ENCODE results near the gene ANKRD55.

The ANKRD55 gene

DNA sequence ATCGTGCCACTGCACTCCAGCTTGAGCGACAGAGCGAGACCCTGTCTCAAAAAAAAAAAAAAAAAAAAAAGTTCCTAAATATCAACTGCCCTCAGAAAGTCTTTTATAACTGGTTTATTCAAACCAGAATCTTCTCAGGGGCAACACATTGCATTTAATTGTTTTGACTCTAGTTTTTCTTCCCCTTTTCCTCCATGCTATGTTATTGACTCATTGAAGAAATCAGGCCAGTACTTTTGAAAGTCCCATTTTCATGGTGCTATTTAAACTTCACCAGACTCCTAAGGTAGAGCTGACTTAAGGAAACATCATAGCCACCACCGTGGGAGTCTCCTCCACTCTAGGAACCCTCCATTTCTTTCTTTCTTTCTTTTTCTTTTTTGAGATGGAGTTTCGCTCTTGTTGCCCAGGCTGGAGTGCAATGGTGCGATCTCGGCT lies 155.3 kb downstream of the ANKRD55 start:
- Mint-ChIP-seq H3K4me3 (no peak overlapping the region), H3K27ac (no peak overlapping the region), H3K27me3 (no peaks in the 10 kb centered on the region), H3K9me3 (no peaks in the 10 kb centered on the region), H3K36me3 (ENCODE audit: low read depth) (no peaks in the 10 kb centered on the region), H3K4me1 (peaks cover 40% of the 10 kb centered on the region)
- DNase-seq (no peak), ATAC-seq (no peak)

DNA sequence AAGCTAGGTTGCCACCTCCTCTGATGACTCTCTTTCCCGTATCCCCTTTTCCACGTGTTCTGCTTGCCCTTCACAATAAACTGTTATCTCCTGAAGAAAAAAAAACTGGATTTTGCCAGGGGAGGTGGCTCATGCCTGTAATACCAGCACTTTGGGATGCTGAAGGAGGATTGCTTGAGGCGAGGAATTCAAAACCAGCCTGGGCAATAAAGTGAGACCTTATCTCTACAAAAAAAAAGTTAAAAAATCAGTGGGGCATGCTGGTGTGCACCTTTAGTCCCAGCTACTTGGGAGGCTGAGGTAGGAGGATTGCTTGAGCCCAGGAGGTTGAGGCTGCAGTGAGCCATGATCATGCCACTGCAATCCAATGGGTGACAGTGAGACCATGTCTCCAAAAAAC lies 156.6 kb downstream of the ANKRD55 start:
- Mint-ChIP-seq H3K36me3 (ENCODE audit: low read depth) (no peaks in the 10 kb centered on the region), H3K27ac (no peak overlapping the region), H3K4me1 (peaks cover 39% of the 10 kb centered on the region), H3K4me3 (no peak overlapping the region), H3K27me3 (no peaks in the 10 kb centered on the region), H3K9me3 (no peaks in the 10 kb centered on the region)
- ATAC-seq (no peak), DNase-seq (no peak)

DNA sequence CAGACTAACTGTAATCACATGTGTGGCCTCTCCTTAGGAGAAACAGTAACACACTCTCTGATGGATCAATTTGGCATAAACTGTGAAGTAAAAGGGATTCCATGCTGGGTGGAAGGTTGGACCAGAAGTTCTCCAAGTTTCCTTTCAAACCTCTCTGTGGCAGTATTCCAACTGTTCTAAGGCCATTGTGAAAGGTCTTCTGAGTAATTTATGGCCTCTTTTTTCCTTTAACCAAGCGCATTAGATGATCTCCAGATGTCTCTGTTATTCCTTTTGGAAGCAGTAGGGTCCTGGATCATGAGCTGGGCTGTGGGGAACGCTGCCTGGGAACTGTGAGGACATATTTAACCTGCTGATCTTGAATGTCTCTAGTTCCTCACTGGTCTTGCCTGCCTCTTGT lies 157.8 kb downstream of the ANKRD55 start:
- Mint-ChIP-seq H3K4me1 (peaks cover 40% of the 10 kb centered on the region), H3K36me3 (ENCODE audit: low read depth) (no peaks in the 10 kb centered on the region), H3K4me3 (no peak overlapping the region), H3K27me3 (no peaks in the 10 kb centered on the region), H3K9me3 (no peaks in the 10 kb centered on the region), H3K27ac (no peak overlapping the region)
- ATAC-seq, result no peak
- DNase-seq, result no peak

DNA sequence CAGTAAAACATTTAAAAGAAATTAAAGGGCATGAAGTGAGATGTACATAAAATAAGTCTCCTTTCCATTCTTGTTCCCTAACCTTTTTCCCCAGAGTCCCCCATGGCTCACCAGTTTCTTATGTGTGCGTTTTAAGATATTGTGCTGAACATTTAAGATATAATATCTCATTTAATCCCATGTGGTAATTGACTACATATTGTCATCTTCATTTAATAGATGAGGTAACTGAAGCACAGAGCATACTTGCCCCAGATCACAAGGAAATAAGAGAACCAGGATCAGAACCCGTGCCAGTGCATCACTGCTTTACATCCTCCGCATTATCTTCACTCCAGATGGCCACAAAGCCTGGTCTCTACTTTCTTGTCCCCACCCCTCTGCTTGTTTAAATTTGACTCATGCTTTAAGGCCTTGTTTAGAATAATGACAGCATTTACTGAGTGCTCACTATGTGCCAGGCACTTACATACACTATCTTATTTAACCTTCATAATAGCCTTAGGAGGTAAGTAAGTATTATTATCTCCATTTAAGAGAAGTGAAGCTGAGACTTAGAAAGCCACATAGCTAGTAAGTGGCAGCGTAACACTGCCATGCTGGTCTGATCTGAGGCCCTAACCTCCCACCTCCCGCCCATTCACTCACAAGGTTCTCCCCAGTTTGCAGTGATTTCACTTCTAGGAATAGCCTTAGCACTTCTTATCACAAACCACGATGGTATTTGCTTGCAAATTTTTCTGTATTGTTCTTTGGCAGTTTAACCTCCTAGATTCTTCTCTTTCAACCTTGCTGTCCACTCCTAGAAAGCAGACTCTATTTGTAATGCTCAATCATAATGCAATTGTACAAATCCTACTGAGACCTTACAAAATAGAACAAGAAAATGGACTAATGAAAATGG lies 160.0 kb downstream of the ANKRD55 start:
- H3K36me3 Mint-ChIP-seq (ENCODE audit: low read depth), result no peaks in the 10 kb centered on the region
- H3K27me3 Mint-ChIP-seq, result no peaks in the 10 kb centered on the region
- DNase-seq, result no peak
- H3K9me3 Mint-ChIP-seq, result no peaks in the 10 kb centered on the region
- H3K4me3 Mint-ChIP-seq, result no peak overlapping the region
- H3K4me1 Mint-ChIP-seq, result peaks cover 53% of the 10 kb centered on the region
- no peak overlapping the region for H3K27ac Mint-ChIP-seq
- no peak for ATAC-seq

DNA sequence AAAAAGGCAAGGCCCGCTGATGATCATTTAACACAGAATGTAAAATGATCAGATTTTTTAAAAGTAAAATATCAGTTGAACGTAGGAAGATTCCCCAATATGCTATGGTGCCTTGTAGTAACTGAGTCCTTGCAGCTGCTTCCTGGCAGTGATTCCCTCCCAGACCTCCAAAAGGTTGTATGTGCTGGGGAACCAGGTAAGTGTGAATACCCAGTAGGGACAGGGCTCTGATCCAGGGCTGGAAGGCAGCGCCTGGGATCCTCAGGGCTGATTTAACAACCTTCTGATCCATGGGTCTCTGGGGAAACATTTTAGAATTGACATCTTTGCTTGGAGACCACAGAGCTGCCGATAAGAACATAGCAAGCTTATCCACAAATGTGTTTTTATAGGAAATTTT lies 161.7 kb downstream of the ANKRD55 start:
- ATAC-seq (no peak), DNase-seq (no peak)
- no peak overlapping the region for H3K4me3 Mint-ChIP-seq
- H3K36me3 Mint-ChIP-seq (ENCODE audit: low read depth), result no peaks in the 10 kb centered on the region
- H3K4me1 Mint-ChIP-seq, result peaks cover 52% of the 10 kb centered on the region
- no peak overlapping the region for H3K27ac Mint-ChIP-seq
- no peaks in the 10 kb centered on the region for H3K9me3 Mint-ChIP-seq
- H3K27me3 Mint-ChIP-seq, result no peaks in the 10 kb centered on the region

DNA sequence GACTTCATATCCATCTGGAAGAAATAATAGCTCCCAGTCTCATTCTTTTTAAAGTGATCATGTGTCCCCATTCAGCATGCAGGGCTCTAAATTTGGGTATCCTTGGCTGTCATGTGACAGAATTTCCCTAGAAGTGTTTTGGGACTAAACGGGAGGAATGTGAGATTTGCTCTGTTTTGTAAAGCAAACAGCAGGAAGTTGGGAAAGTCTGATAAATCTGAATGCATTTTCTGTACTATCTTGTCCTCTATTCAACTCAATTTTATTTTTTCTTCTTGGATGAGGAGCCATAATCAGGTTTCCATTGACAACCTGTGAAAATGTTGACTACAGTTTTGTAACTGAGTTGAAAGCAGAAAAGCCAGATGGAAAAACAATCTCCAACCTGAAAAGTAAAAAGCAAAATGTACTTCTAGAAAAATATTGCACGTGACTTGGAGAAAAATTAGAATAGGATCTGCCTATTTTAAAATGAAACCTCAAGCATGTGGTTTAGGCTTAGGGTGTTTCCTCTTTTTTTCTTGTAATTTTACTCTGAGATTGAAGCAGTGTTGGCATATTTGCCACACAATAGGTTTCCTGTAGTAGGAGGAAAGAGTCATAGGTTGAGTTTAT lies 162.2 kb downstream of the ANKRD55 start:
- Mint-ChIP-seq H3K4me3 (no peak overlapping the region), H3K36me3 (ENCODE audit: low read depth) (no peaks in the 10 kb centered on the region), H3K4me1 (peaks cover 52% of the 10 kb centered on the region), H3K9me3 (no peaks in the 10 kb centered on the region), H3K27ac (no peak overlapping the region), H3K27me3 (no peaks in the 10 kb centered on the region)
- ATAC-seq, result no peak
- DNase-seq, result no peak

DNA sequence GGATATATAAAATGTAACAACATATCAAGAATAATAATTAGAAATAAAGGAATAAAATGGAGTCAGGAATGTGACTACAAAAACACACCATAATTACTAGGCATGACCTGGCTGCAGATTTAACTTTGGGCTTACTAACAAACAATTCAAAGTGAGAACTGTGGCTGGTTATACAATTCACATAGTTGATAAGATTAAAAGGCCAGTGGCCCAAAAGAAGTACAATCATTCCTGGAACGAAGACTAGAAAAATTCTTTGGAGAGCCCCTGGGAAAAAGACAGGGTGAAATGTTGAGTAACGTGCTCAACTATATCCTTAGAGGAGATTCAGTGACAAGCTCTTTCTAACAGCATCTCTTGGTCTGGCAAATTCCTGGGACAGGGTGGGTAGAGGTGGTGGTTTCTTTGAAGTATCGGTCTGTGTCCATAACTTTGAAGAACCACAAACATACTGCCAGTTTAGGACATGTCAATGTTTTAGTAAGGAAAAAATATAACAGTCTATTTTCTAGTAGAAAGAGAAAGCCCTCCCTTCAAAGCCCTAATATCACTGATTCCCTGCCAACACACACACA lies 163.4 kb downstream of the ANKRD55 start:
- Mint-ChIP-seq H3K27me3 (no peaks in the 10 kb centered on the region), H3K36me3 (ENCODE audit: low read depth) (no peaks in the 10 kb centered on the region), H3K9me3 (no peaks in the 10 kb centered on the region), H3K4me1 (peaks cover 61% of the 10 kb centered on the region), H3K27ac (no peak overlapping the region), H3K4me3 (no peak overlapping the region)
- no peak for ATAC-seq
- no peak for DNase-seq

DNA sequence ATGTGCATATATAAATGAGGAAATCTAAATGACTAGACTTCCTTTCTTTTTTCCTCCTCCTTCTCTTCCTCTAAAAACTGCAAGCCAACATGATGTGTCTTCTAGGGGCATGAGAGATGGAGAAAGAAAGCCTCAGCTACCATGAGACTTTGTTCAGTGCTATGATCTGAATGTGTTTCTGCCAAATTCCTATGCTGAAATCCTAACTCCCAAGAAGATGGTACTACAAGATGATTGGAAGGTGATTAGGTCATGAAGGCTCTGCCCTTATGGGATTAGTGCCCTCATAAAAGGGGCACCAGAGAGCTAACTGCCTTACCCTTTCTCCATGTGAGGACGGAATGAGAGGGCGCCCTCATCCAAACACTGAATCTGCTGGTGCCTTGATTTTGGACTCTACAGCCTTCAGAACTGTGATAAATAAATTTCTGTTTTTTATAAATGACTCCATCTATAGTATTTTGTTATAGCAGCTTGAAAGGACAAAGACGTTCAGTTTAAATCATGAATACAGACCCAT lies 166.1 kb downstream of the ANKRD55 start:
- no peak for DNase-seq
- Mint-ChIP-seq H3K9me3 (no peaks in the 10 kb centered on the region), H3K27ac (no peak overlapping the region), H3K4me1 (peaks cover 59% of the 10 kb centered on the region), H3K27me3 (no peaks in the 10 kb centered on the region), H3K4me3 (no peak overlapping the region), H3K36me3 (ENCODE audit: low read depth) (no peaks in the 10 kb centered on the region)
- no peak for ATAC-seq

DNA sequence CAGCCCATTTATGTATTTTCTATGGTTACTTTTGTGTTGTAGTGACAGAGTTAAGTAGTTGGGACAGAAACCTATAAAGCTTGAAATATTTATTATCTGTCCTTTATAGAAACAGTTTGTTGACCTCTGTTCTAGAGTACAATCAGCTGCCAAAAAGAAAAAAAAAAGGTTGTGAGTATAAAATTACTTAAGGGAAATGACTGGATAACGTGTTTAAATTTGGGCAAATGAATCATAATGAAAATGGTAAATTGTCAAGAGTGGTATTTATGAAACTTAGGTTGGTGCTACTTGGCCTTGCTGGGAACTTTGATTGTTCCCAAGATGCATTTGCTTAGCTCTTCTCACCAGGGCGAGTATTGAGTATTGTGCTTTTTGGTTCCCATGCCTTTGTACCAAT lies 168.1 kb downstream of the ANKRD55 start:
- DNase-seq, result no peak
- Mint-ChIP-seq H3K4me3 (no peak overlapping the region), H3K27me3 (no peaks in the 10 kb centered on the region), H3K27ac (no peak overlapping the region), H3K36me3 (ENCODE audit: low read depth) (no peaks in the 10 kb centered on the region), H3K4me1 (peaks cover 51% of the 10 kb centered on the region), H3K9me3 (no peaks in the 10 kb centered on the region)
- no peak for ATAC-seq

DNA sequence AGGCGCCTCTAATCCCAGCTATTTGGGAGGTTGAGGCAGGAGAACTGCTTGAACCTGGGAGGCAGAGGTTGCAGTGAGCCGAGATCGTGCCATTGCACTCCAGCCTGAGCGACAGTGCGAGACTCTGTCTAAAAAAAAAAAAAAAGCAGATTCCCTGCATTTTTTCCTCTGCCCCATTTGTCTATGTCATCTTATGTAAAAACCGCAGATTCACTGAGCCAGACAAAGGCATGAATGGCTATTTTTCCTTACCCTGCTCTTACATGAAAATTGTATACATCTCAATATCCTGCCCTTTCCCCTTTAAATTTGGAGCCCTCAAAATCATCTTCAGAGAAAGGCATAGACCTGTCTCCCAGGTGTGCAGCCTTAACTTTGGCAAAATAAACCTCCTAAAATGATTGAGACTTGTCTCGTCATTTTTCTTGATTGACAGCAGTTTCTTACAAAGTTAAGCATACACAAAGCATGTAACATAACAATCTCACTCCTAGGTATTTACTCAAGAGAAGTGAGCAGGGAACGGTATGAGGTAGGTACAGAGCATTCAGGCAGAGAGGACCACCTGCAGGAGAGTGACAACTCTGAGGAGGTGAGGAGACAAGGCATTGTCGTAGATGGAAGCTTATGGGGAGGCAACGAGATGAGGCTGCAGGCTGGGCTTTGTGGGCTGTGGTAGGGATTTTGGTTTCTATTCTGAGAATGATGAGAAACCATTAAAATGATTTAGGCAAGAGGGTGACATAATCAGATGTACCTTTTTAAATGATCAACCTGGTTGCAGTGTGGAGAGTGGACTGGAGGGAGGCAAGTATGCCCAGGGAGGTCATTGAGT lies 172.6 kb downstream of the ANKRD55 start:
- H3K4me1 Mint-ChIP-seq, result peaks cover 74% of the 10 kb centered on the region
- peaks cover under 1% of the 10 kb centered on the region for H3K9me3 Mint-ChIP-seq
- H3K4me3 Mint-ChIP-seq, result peak overlapping the region; percentile 7
- ATAC-seq (peak; percentile 38), DNase-seq (peak; percentile 47)
- peaks cover 2% of the 10 kb centered on the region for H3K27me3 Mint-ChIP-seq
- peaks cover 1% of the 10 kb centered on the region for H3K36me3 Mint-ChIP-seq (ENCODE audit: low read depth)
- peak overlapping the region; percentile 48 for H3K27ac Mint-ChIP-seq

DNA sequence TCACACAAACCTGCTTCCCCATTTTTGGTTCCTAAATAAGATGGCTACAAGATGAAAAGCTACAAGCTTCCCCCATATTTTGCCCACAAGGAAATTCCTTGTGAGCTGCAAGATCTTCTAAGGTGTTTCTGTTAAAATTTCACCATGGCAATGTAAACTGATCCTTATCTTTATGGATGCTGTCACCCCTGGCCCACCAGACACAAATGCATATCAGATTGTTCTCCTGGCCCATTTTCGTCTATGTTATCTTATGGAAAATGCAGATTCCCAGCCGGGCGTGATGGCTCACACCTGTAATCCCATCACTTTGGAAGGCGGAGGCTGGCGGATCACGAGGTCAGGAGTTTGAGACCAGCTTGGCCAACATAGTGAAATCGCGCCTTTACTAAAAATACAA lies 173.3 kb downstream of the ANKRD55 start:
- Mint-ChIP-seq H3K27me3 (peaks cover 2% of the 10 kb centered on the region), H3K4me3 (no peak overlapping the region)
- ATAC-seq, result no peak

DNA sequence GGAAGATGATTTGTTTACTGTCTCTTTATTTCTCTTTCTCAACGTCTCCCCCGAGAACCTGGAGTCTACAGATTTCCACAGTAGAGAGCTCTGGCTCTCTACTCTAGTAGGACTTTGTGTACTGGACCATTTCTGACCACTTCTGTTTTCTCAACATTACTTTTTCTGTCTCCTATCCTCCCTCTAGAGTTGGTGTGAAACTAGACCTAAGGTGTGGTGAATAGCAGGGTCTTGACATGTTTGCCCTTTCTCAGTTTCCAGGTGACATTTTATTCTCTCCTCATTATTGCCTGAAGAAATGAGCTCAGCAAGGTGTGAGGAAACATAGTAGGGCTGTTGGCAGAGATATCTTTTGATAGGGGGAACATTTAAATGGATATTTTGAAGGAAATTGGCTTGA lies 176.3 kb downstream of the ANKRD55 start:
- no peak for ATAC-seq
- Mint-ChIP-seq H3K27me3 (peaks cover 2% of the 10 kb centered on the region), H3K9me3 (peaks cover 14% of the 10 kb centered on the region), H3K4me3 (peak overlapping the region; percentile 52), H3K27ac (peak overlapping the region; percentile 63), H3K4me1 (peaks cover 64% of the 10 kb centered on the region), H3K36me3 (ENCODE audit: low read depth) (peaks cover 3% of the 10 kb centered on the region)
- DNase-seq, result no peak

More for the DNA sequence above, 173.3 kb downstream of the ANKRD55 start:
- peaks cover 73% of the 10 kb centered on the region for H3K4me1 Mint-ChIP-seq
- DNase-seq, result no peak
- H3K36me3 Mint-ChIP-seq (ENCODE audit: low read depth), result peaks cover 1% of the 10 kb centered on the region
- peaks cover 4% of the 10 kb centered on the region for H3K9me3 Mint-ChIP-seq
- H3K27ac Mint-ChIP-seq, result peak overlapping the region; percentile 67

DNA sequence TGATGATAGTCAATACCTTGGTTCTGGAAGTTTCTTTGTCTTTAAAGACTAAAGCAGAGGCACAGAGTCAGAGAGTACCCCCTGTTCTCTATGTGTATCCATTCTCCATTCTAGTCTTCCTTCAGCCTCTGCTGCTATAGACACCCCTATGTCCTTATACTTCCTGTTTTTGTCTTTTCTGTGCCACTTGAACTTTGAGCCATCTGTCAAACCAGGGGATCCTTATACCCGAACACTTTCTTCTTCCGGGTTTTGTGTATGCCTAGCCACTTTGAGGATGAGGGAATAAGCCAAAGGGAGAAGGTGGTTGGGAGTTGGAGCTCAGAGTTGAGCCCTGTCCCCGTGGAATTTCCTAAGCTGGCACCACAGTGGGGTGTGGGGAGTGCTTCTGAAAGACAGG lies 177.3 kb downstream of the ANKRD55 start:
- DNase-seq (no peak), ATAC-seq (no peak)
- Mint-ChIP-seq H3K4me3 (no peak overlapping the region), H3K4me1 (peaks cover 70% of the 10 kb centered on the region), H3K9me3 (peaks cover 14% of the 10 kb centered on the region), H3K36me3 (ENCODE audit: low read depth) (peaks cover 3% of the 10 kb centered on the region), H3K27ac (peak overlapping the region; percentile 10), H3K27me3 (peaks cover 2% of the 10 kb centered on the region)

DNA sequence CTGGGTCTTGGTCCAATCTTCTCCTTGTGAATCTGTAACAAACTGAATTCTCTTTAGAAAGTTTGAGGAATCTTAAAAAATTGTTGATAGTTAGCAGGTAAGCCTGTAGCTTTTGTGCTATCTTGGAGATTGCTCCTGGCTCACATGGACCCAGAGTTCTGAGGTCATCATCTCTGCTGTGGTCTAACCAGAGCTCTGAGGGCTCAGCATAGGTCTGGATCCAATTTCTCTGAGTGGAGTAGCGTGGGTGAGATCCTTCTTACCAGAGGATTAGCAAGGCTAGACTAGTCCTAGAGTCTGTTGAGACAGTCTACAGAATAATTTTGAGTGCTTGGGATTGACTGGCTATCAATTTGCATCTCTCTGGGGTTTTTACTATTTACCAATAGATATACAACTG lies 177.8 kb downstream of the ANKRD55 start:
- ATAC-seq, result no peak
- Mint-ChIP-seq H3K36me3 (ENCODE audit: low read depth) (peaks cover 3% of the 10 kb centered on the region), H3K9me3 (peaks cover 14% of the 10 kb centered on the region), H3K27ac (peak overlapping the region; percentile 10), H3K4me1 (peaks cover 69% of the 10 kb centered on the region), H3K27me3 (peaks cover 2% of the 10 kb centered on the region), H3K4me3 (no peak overlapping the region)
- DNase-seq, result no peak
